Suppressor macrophage (primary cell): ENCODE data around the gene PPP1R16B.

Source experiments
- DNase-seq, 4 experiments: peaks; one replicate each; pipeline ENCODE4 v3.0.0-alpha.2; 2020 to 2022

PPP1R16B gene

GRCh38 chr20:38970302-38970701 is 164.8 kb downstream of the PPP1R16B start:
- no peak for DNase-seq
